ENCODE results near the gene CD28. TPM values are rescaled to one million over a fixed set of nuclear protein-coding genes. Genes with fewer than 3 reads are reported as not detected.

Gene CD28
- total RNA-seq, 2 experiments from 2014 or later: 128 to 130 TPM

GRCh38 chr2:203670939-203671338, 35.5 kb upstream of the CD28 start:
- ChIA-PET POLR2A (no interaction called here), CTCF (no interaction called here)
- Histone ChIP-seq H3K9me3 (ENCODE audit: control insufficient read depth in 1 of 2, insufficient read depth in 1 of 2, low read length in 2 of 2) (no peaks in the 10 kb centered on the region), H3K27ac (ENCODE audit: low read depth in 1 of 2, low read length in 2 of 2) (no peak overlapping the region), H3K4me3 (ENCODE audit: low read length) (no peak overlapping the region), H3K27me3 (ENCODE audit: control insufficient read depth in 1 of 2, insufficient read depth in 2 of 2, low read length in 2 of 2) (no peaks in the 10 kb centered on the region), H3K4me1 (ENCODE audit: insufficient read depth, low read length) (peaks cover 7% of the 10 kb centered on the region), H3K36me3 (ENCODE audit: insufficient read depth, low read length) (no peaks in the 10 kb centered on the region)
- H3K27me3 Mint-ChIP-seq: no peaks in the 10 kb centered on the region
- intact Hi-C loops (cut with DNase I, micrococcal nuclease): no loop called here
- H3K9me3 Mint-ChIP-seq: no peaks in the 10 kb centered on the region
- peaks cover 34% of the 10 kb centered on the region for H3K4me1 Mint-ChIP-seq (ENCODE audit: low read depth)
- no peak for DNase-seq
- ATAC-seq (ENCODE audit: poor library complexity): no peak
- no peak overlapping the region for H3K27ac Mint-ChIP-seq
- H3K4me3 Mint-ChIP-seq: no peak overlapping the region
- H3K36me3 Mint-ChIP-seq (ENCODE audit: low read depth): no peaks in the 10 kb centered on the region
- no peak for TF ChIP-seq CTCF (IDR thresholded peaks at IDR 0.05)

GRCh38 chr2:203671876-203672275, 34.6 kb upstream of the CD28 start:
- no peaks in the 10 kb centered on the region for H3K27me3 Mint-ChIP-seq
- no peaks in the 10 kb centered on the region for H3K9me3 Mint-ChIP-seq
- intact Hi-C loops (cut with DNase I, micrococcal nuclease): no loop called here
- no peak for DNase-seq
- no peaks in the 10 kb centered on the region for H3K36me3 Mint-ChIP-seq (ENCODE audit: low read depth)
- no peak overlapping the region for H3K4me3 ChIP-seq (ENCODE audit: low read length)
- CTCF ChIA-PET: interaction anchor here (1.0 kb wide), 1 partner anchor 23 kb away, joined by 3 read pairs; no protein-coding TSS in a partner anchor
- peaks cover 7% of the 10 kb centered on the region for H3K4me1 ChIP-seq (ENCODE audit: insufficient read depth, low read length)
- no peak overlapping the region for H3K4me3 Mint-ChIP-seq
- H3K4me1 Mint-ChIP-seq (ENCODE audit: low read depth): peaks cover 40% of the 10 kb centered on the region
- H3K27ac ChIP-seq (ENCODE audit: low read depth in 1 of 2, low read length in 2 of 2): no peak overlapping the region
- ATAC-seq (ENCODE audit: poor library complexity): no peak
- TF ChIP-seq CTCF (IDR thresholded peaks at IDR 0.05): no peak
- H3K9me3 ChIP-seq (ENCODE audit: control insufficient read depth in 1 of 2, insufficient read depth in 1 of 2, low read length in 2 of 2): no peaks in the 10 kb centered on the region
- no peaks in the 10 kb centered on the region for H3K36me3 ChIP-seq (ENCODE audit: insufficient read depth, low read length)
- H3K27ac Mint-ChIP-seq: no peak overlapping the region
- POLR2A ChIA-PET: interaction anchor here (0.7 to 0.9 kb wide), 2 partner anchors 23 to 33 kb away, joined by 3 to 5 read pairs; no protein-coding TSS in a partner anchor
- H3K27me3 ChIP-seq (ENCODE audit: control insufficient read depth in 1 of 2, insufficient read depth in 2 of 2, low read length in 2 of 2): no peaks in the 10 kb centered on the region

DNA sequence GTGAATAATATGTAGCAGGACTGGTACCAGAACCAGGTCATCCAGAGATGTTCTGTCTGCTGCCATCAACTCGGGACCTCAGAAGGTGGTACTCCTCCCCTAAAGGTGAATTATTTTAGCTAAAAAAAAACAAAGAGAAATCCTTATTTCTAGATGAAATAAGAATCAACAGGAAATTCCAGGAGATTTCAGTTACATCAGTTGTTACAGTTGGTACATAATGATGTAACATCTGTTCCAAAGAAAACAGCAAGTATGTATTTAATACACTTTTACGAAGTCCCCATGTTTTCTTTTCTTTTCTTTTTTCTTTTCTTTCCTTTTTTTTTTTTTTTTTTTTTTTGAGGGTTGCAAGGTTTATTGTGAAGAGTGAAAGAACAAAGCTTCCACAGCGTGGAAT, 33.6 kb upstream of the CD28 start:
- ChIA-PET POLR2A (no interaction called here), CTCF (interaction anchor here (0.7 to 1.0 kb wide), 2 partner anchors 24 to 40 kb away, joined by 3 read pairs; no protein-coding TSS in a partner anchor)
- intact Hi-C loops (cut with DNase I, micrococcal nuclease): no loop called here
- H3K27me3 ChIP-seq (ENCODE audit: control insufficient read depth in 1 of 2, insufficient read depth in 2 of 2, low read length in 2 of 2): no peaks in the 10 kb centered on the region
- H3K27me3 Mint-ChIP-seq: no peaks in the 10 kb centered on the region
- H3K4me3 ChIP-seq (ENCODE audit: low read length): no peak overlapping the region
- no peak for TF ChIP-seq CTCF (IDR thresholded peaks at IDR 0.05)
- no peak overlapping the region for H3K27ac ChIP-seq (ENCODE audit: low read depth in 1 of 2, low read length in 2 of 2)
- DNase-seq (no peak), ATAC-seq (ENCODE audit: poor library complexity) (no peak)
- H3K36me3 ChIP-seq (ENCODE audit: insufficient read depth, low read length): no peaks in the 10 kb centered on the region
- no peak overlapping the region for H3K4me3 Mint-ChIP-seq
- no peaks in the 10 kb centered on the region for H3K9me3 Mint-ChIP-seq
- H3K27ac Mint-ChIP-seq: no peak overlapping the region
- peaks cover 7% of the 10 kb centered on the region for H3K4me1 ChIP-seq (ENCODE audit: insufficient read depth, low read length)
- no peaks in the 10 kb centered on the region for H3K9me3 ChIP-seq (ENCODE audit: control insufficient read depth in 1 of 2, insufficient read depth in 1 of 2, low read length in 2 of 2)
- H3K4me1 Mint-ChIP-seq (ENCODE audit: low read depth): peaks cover 36% of the 10 kb centered on the region
- no peaks in the 10 kb centered on the region for H3K36me3 Mint-ChIP-seq (ENCODE audit: low read depth)

All from CD4-positive, alpha-beta T cell (primary cell).